BLaER1 treated with 17β-estradiol and CSF1 and Interleukin-3, amounts not matched to agents 10 nM and 100 nM (cell line): ENCODE results near the gene CACNG4.

Experiments
- H3K27ac ChIP-seq, 11 experiments: shearing (Covaris generic); formaldehyde crosslinking; 2 replicates each; pipeline ENCODE4 v1.8.1; 2022
- H3K27me3 ChIP-seq, 11 experiments: shearing (Covaris generic); formaldehyde crosslinking; 2 replicates each; pipeline ENCODE4 v1.8.1; 2022
- H3K36me3 ChIP-seq, 11 experiments: shearing (Covaris generic); formaldehyde crosslinking; 2 replicates each; pipeline ENCODE4 v1.8.1; 2022
- H3K4me1 ChIP-seq, 10 experiments: shearing (Covaris generic); formaldehyde crosslinking; 2 replicates each; pipeline ENCODE4 v1.8.1; 2022
- H3K4me2 ChIP-seq, 11 experiments: shearing (Covaris generic); formaldehyde crosslinking; 2 replicates each; pipeline ENCODE4 v1.8.1; 2022
- H3K4me3 ChIP-seq, 10 experiments: shearing (Covaris generic); formaldehyde crosslinking; 2 replicates each; pipeline ENCODE4 v1.8.1; 2022
- H3K9ac ChIP-seq, 11 experiments: shearing (Covaris generic); formaldehyde crosslinking; 2 replicates each; pipeline ENCODE4 v1.8.1; 2022
- H3K9me3 ChIP-seq, 11 experiments: shearing (Covaris generic); formaldehyde crosslinking; replicated peaks in 1 of 11; 2 replicates each; pipeline ENCODE4 v1.8.1; 2022
- H4K20me1 ChIP-seq, 11 experiments: shearing (Covaris generic); formaldehyde crosslinking; 2 replicates each; pipeline ENCODE4 v1.8.1; 2022
- Cebpa-rat ChIP-seq, 11 experiments: shearing (Covaris generic); IDR thresholded peaks; 2 replicates each; pipeline ENCODE4 v1.8.1; 2022

The CACNG4 gene

GRCh38 chr17:66954632-66955031 lies 9.9 kb upstream of the CACNG4 start:
- H3K4me2 ChIP-seq: no peak overlapping the region
- H3K9me3 ChIP-seq: no peaks in the 10 kb centered on the region
- no peaks in the 10 kb centered on the region for H3K36me3 ChIP-seq
- H3K27ac ChIP-seq: no peak overlapping the region
- no peak for TF ChIP-seq Cebpa-rat (IDR thresholded peaks at IDR 0.05)
- no peak overlapping the region for H3K9ac ChIP-seq
- H3K4me3 ChIP-seq: no peak overlapping the region
- H3K27me3 ChIP-seq: no peaks in the 10 kb centered on the region
- no peaks in the 10 kb centered on the region for H4K20me1 ChIP-seq
- peaks cover under 1 to 59% (median 17%) of the 10 kb centered on the region in 10 experiments; a peak in 17 of 20 replicates for H3K4me1 ChIP-seq

- H4K20me1 ChIP-seq: no peaks in the 10 kb centered on the region
- no peaks in the 10 kb centered on the region for H3K27me3 ChIP-seq
- H3K9ac ChIP-seq: no peak overlapping the region
- H3K27ac ChIP-seq: no peak overlapping the region
- no peak for TF ChIP-seq Cebpa-rat (IDR thresholded peaks at IDR 0.05)
- H3K36me3 ChIP-seq: no peaks in the 10 kb centered on the region
- peaks cover 0 to 48% (median 14%) of the 10 kb centered on the region in 10 experiments; a peak in 16 of 20 replicates for H3K4me1 ChIP-seq
- no peak overlapping the region for H3K4me3 ChIP-seq
- no peaks in the 10 kb centered on the region for H3K9me3 ChIP-seq
- H3K4me2 ChIP-seq: no peak overlapping the region
These were observed 8.7 kb upstream of the CACNG4 start for GRCh38 chr17:66955821-66956220.

GRCh38 chr17:66956941-66957340 lies 7.6 kb upstream of the CACNG4 start:
- Histone ChIP-seq H3K9me3 (no peaks in the 10 kb centered on the region), H4K20me1 (no peaks in the 10 kb centered on the region), H3K36me3 (no peaks in the 10 kb centered on the region), H3K4me2 (no peak overlapping the region), H3K4me1 (peaks cover 0 to 40% (median 14%) of the 10 kb centered on the region in 10 experiments; a peak in 15 of 20 replicates), H3K4me3 (no peak overlapping the region), H3K27me3 (peaks cover 0 to 1% (median 0%) of the 10 kb centered on the region in 11 experiments; a peak in 4 of 22 replicates), H3K27ac (no peak overlapping the region), H3K9ac (no peak overlapping the region)
- TF ChIP-seq Cebpa-rat (IDR thresholded peaks at IDR 0.05): no peak

GRCh38 chr17:66957343-66957742 lies 7.2 kb upstream of the CACNG4 start:
- H3K27ac ChIP-seq: no peak overlapping the region

GRCh38 chr17:66957951-66958579 lies 6.4 kb upstream of the CACNG4 start:
- Histone ChIP-seq H3K9me3 (no peaks in the 10 kb centered on the region), H3K27ac (no peak overlapping the region), H3K27me3 (peaks cover 3 to 12% (median 10%) of the 10 kb centered on the region in 11 experiments; a peak in 21 of 22 replicates), H4K20me1 (peaks cover 0 to 5% (median 0%) of the 10 kb centered on the region in 11 experiments; a peak in 1 of 22 replicates), H3K4me3 (no peak overlapping the region), H3K9ac (no peak overlapping the region), H3K36me3 (no peaks in the 10 kb centered on the region), H3K4me2 (peak overlapping the region in 1 of 11 experiments; percentile 4; a peak in 1 of 22 replicates), H3K4me1 (peaks cover 0 to 33% (median 6%) of the 10 kb centered on the region in 10 experiments; a peak in 15 of 20 replicates)
- no peak for TF ChIP-seq Cebpa-rat (IDR thresholded peaks at IDR 0.05)

More at GRCh38 chr17:66957343-66957742, 7.2 kb upstream of the CACNG4 start:
- no peak for TF ChIP-seq Cebpa-rat (IDR thresholded peaks at IDR 0.05)
- no peaks in the 10 kb centered on the region for H3K36me3 ChIP-seq
- H3K4me1 ChIP-seq: peaks cover 0 to 38% (median 13%) of the 10 kb centered on the region in 10 experiments; a peak in 15 of 20 replicates
- H3K9me3 ChIP-seq: no peaks in the 10 kb centered on the region
- peaks cover 0 to 5% (median 4%) of the 10 kb centered on the region in 11 experiments; a peak in 12 of 22 replicates for H3K27me3 ChIP-seq
- H4K20me1 ChIP-seq: no peaks in the 10 kb centered on the region; a peak in 1 of 22 replicates
- no peak overlapping the region for H3K4me3 ChIP-seq
- H3K9ac ChIP-seq: no peak overlapping the region
- H3K4me2 ChIP-seq: no peak overlapping the region

- H3K36me3 ChIP-seq: no peaks in the 10 kb centered on the region
- H3K9me3 ChIP-seq: no peaks in the 10 kb centered on the region
- H4K20me1 ChIP-seq: peaks cover 0 to 18% (median 0%) of the 10 kb centered on the region in 11 experiments; a peak in 8 of 22 replicates
- no peak for TF ChIP-seq Cebpa-rat (IDR thresholded peaks at IDR 0.05)
- H3K27me3 ChIP-seq: peaks cover 20 to 30% (median 27%) of the 10 kb centered on the region in 11 experiments
- H3K4me3 ChIP-seq: no peak overlapping the region
- H3K4me1 ChIP-seq: peaks cover 0 to 28% (median 0%) of the 10 kb centered on the region in 10 experiments; a peak in 3 of 20 replicates
- no peak overlapping the region for H3K4me2 ChIP-seq
- H3K27ac ChIP-seq: no peak overlapping the region
- H3K9ac ChIP-seq: no peak overlapping the region
These were observed 4.7 kb upstream of the CACNG4 start for GRCh38 chr17:66959641-66960375.

GRCh38 chr17:66960613-66961012 lies 3.9 kb upstream of the CACNG4 start:
- Histone ChIP-seq H4K20me1 (peaks cover 0 to 21% (median under 1%) of the 10 kb centered on the region in 11 experiments; a peak in 10 of 22 replicates), H3K27ac (no peak overlapping the region), H3K36me3 (no peaks in the 10 kb centered on the region), H3K9ac (no peak overlapping the region), H3K4me2 (no peak overlapping the region), H3K9me3 (no peaks in the 10 kb centered on the region), H3K27me3 (peaks cover 26 to 38% (median 34%) of the 10 kb centered on the region in 11 experiments), H3K4me1 (peaks cover 0 to 28% (median under 1%) of the 10 kb centered on the region in 10 experiments; a peak in 12 of 20 replicates), H3K4me3 (no peak overlapping the region)
- no peak for TF ChIP-seq Cebpa-rat (IDR thresholded peaks at IDR 0.05)

GRCh38 chr17:66963521-66963908 lies 992 bp upstream of the CACNG4 start:
- Histone ChIP-seq H3K9ac (no peak overlapping the region), H3K9me3 (no peaks in the 10 kb centered on the region), H4K20me1 (peaks cover 0 to 45% (median 15%) of the 10 kb centered on the region in 11 experiments; a peak in 15 of 22 replicates), H3K4me1 (peaks cover 8 to 36% (median 13%) of the 10 kb centered on the region in 10 experiments), H3K4me3 (no peak overlapping the region), H3K27me3 (peaks cover 51 to 64% (median 60%) of the 10 kb centered on the region in 11 experiments), H3K4me2 (peak overlapping the region in 1 of 11 experiments; percentile 30; a peak in 2 of 22 replicates), H3K27ac (no peak overlapping the region), H3K36me3 (no peaks in the 10 kb centered on the region)
- TF ChIP-seq Cebpa-rat (IDR thresholded peaks at IDR 0.05): 0 out of 22 replicates have a peak, but pooled peaks of 1 of the 11 experiments have one; percentile 32
